ENCODE results near the gene PROM1.

Gene PROM1

GRCh38 chr4:16056681-16057385, 27.0 kb downstream of the PROM1 start:
- no peak for DNase-seq (ENCODE audit: low spot score)

DNA sequence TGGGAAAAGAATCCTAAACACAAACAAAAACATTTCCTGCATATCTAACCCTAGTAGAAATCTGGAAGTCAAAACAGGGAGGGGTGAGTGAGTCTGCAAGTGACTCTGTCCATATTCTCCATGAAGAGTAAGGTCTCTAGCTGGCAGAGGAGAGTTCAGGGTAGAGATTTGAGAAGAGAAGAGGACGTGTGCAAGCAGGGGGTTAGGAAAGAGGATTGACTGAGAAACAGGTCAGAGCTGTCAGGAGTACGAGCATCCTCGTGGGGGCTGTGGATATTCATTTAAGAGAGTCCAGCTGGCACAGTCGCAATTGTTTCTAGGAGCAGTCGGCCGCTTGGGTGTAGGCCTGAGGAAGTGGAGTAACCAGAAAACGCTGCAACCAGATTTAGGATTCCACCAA, 27.9 kb downstream of the PROM1 start:
- no peak for DNase-seq (ENCODE audit: low spot score)

GRCh38 chr4:16055471-16055870, 28.4 kb downstream of the PROM1 start:
- DNase-seq (ENCODE audit: low spot score) = no peak

- no peak for DNase-seq (ENCODE audit: low spot score)
Measured at GRCh38 chr4:16052939-16053338, 30.9 kb downstream of the PROM1 start.

DNA sequence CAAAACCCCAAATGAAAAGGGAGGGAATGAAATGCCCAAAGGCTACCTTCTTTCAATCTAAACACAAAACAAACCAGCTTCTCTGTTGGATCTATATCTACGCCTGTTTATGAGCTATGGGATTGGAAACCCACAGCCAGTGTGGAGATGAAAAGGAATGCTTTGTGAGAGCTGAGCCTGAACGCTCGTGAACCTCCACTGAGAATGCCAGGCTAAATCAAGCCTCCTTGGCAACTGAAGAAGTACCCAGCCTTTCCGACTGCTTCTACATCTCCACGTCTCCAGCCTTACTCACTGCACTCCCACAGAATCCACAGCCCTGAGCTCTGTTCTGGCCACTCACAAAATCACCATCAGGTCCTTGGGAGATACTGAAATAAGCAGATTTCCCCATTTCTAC, 31.8 kb downstream of the PROM1 start:
- no peak for DNase-seq (ENCODE audit: low spot score)

GRCh38 chr4:16051132-16051531, 32.7 kb downstream of the PROM1 start:
- DNase-seq (ENCODE audit: low spot score) = no peak

DNA sequence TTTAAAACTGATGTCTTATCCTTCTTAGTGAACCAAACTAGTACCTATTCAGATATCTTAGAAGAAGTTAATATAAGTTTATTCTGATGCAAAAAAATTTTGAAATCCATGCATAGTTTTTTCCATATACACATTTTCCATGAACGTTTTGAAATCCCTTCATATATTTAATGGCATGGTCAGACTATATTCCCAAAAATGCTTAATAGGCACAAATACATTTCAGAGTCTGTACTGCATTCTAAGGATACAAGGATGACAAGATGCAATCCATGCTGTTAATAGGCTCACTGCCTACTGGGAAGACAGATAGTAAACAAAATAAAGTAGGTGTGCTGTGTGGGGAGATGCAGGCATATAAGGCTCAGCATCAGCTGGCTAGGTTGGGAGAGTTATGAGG, 33.2 kb downstream of the PROM1 start:
- DNase-seq (ENCODE audit: low spot score) = no peak

DNA sequence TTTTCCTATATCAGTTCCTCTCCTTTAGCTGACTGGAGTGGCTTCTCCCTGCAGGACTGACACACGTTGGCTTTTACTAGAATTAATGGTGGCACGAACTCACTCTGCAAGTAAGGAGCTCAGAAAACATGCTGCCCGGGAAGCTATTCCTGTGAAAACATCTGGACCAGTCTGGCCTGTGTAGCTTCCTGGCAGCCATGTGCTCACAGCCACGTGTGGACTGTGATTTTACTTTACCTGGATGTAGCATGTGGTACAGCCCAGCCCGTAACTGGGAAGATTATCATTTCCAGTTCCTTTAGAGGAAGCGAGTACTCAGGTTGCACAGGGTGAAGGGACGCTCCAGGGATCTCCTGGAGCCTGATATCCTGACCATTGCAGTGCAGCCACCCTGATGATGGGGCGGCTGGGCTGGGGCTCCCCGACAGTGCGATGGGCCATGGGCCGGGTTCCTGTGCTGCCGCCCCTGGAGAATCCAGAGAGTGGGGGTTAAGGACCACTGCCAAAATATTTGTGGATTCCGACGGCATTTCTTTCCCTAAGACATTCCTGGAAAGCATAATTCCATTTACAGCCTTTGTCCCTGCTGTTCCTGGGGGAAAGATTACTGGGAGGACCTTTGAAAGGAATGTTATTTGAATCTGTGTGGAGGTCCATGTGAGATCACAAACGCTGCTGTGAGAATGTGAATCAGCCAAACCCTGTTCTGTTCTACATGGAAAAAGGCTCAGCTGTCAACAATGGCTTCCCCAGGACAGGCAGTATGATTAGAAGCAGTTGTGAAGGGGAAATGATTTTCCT, 35.0 kb downstream of the PROM1 start:
- no peak for DNase-seq (ENCODE audit: low spot score)

DNA sequence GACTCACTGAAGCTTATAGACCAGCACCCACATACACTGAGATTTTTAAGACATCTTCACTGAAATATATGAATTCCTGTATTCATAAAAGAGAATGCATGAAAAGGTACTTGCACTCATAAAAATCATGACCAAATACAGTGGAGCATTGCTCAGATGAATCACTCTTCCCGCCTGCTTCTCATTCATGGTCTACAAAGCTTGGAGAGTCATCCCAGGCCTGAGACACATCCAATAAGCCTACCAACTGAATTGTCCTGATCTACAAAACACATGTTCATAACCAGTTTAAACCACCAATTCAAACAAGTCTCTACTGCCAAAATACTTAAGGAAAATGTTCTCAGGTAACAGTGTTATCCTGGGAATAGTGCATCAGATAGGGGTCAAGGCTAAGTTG, 38.1 kb downstream of the PROM1 start:
- DNase-seq (ENCODE audit: low spot score) = no peak

DNA sequence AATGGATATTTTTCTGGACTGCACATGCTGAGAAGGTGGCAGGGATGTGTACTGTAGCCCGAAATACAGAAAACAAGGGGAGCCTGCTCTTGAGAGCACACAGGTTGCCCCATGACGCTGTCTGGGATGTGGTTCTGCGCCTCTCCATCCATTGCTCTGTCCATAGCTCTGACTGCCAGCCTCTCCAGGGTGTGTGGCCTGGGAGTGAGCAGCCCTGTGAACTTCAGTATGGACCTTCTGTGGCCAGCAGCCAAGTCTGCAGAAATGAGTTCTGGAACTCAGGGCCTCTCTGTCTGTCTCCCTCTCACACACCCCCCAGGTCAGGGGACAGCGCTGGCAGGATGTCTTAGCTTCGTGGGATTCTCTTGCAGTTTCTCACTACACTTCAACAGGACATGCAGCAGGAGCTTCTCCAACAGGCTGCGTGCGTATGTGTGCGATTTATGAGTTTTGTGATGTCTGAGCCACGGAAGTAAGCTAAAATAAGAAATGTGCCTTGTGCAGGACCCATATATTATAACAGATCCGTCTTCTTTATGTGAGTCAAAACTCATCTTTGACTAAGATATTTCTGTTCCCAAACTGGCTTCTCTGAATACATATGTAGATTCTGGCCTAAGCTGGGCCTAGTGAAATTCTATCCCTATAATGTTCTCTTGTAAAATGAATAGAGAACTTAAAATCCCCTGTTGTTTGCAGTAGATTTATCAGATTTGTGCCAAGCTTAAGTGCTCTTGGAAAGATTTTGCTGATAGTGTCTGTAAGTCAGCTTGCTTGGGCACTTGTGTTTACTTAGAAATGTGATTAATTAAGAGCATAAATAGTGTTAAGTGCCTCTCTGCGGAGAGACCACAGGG, 40.0 kb downstream of the PROM1 start:
- DNase-seq (ENCODE audit: low spot score) = no peak

DNA sequence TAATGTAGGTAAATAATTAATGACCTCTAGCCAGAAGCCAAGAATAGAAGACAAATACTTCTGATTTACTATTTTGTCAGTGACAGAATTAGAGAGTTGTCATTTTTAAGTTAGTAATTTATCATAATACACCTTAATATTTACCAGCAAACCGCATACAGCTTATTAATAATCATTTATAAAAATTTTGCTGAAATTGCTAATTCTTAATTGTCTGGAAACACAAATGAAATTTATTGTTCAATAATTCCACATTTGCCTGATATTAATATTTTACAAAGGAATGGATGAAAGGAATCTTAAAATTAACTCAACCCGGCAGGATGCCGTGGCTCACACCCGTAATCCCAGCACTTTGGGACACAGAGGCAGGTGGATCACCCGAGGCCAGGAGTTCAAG, 44.7 kb downstream of the PROM1 start:
- DNase-seq (ENCODE audit: low spot score) = no peak

DNA sequence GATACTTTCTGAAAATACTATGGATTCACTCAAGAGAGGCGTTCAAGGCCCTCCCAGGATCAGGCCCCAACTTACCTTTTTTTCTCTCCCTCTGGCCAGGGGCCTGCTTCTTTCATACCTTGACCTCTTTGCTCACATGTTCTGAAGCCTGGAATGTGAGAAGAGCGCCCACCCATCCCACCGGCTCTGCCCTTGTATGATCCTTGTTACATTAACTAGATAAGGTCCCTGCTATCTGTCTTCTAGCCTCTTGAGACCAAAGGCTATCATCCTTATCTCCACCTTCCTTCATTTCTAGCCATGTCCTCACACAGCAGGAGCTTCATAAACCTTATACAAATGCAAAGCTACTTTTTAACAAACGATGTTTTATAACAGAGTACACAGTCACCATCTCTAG, 45.9 kb downstream of the PROM1 start:
- no peak for DNase-seq (ENCODE audit: low spot score)

GRCh38 chr4:16035843-16036242, 48.0 kb downstream of the PROM1 start:
- no peak for DNase-seq (ENCODE audit: low spot score)

GRCh38 chr4:16034010-16034748, 49.6 kb downstream of the PROM1 start:
- no peak for DNase-seq (ENCODE audit: low spot score)

GRCh38 chr4:16032396-16032770, 51.4 kb downstream of the PROM1 start:
- DNase-seq (ENCODE audit: low spot score) = no peak

- no peak for DNase-seq (ENCODE audit: low spot score)
Measured at GRCh38 chr4:16031546-16032395, 52.1 kb downstream of the PROM1 start.

GRCh38 chr4:16029886-16030285, 53.9 kb downstream of the PROM1 start:
- DNase-seq (ENCODE audit: low spot score) = no peak

GRCh38 chr4:16029262-16029661, 54.6 kb downstream of the PROM1 start:
- DNase-seq (ENCODE audit: low spot score) = no peak

- no peak for DNase-seq (ENCODE audit: low spot score)
Measured at GRCh38 chr4:16027626-16028025, 56.2 kb downstream of the PROM1 start.

DNA sequence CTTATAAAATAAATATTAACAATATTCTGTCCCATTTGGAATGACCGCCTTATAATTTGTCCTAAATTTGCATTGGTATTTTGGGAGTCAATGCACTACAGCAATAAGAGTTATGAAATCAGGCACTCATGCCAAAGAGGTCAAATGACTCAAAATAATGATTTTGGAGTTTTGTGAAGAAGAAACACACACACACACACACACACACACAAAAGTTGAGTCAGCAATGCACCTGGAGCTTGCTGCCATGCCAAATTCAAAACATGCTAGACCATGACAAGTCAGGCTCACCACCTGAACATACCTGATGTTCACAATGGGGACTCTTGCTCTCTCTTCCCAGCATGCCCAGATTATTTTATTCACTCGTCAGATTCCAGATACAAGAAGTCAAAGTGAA, 56.7 kb downstream of the PROM1 start:
- DNase-seq (ENCODE audit: low spot score) = no peak

- DNase-seq (ENCODE audit: low spot score) = peak; percentile 39
Measured at GRCh38 chr4:16026160-16026761, 57.6 kb downstream of the PROM1 start.
